HG02870 (cell line): Measurements from ENCODE around the gene LRRC28.
"Not testable (repeated sequence)": the region's sequence is repeated elsewhere in the genome, so short reads cannot be mapped to it uniquely, and the experiment has no call there.

Source experiments
- ATAC-seq: cut with Tn5 transposase; IDR thresholded peaks from one replicate; pipeline ENCODE4 v1.9.1; 2021; ENCODE audit warnings: mild to moderate bottlenecking, moderate library complexity; ENCODE audit not compliant: unreplicated experiment

The LRRC28 gene

DNA sequence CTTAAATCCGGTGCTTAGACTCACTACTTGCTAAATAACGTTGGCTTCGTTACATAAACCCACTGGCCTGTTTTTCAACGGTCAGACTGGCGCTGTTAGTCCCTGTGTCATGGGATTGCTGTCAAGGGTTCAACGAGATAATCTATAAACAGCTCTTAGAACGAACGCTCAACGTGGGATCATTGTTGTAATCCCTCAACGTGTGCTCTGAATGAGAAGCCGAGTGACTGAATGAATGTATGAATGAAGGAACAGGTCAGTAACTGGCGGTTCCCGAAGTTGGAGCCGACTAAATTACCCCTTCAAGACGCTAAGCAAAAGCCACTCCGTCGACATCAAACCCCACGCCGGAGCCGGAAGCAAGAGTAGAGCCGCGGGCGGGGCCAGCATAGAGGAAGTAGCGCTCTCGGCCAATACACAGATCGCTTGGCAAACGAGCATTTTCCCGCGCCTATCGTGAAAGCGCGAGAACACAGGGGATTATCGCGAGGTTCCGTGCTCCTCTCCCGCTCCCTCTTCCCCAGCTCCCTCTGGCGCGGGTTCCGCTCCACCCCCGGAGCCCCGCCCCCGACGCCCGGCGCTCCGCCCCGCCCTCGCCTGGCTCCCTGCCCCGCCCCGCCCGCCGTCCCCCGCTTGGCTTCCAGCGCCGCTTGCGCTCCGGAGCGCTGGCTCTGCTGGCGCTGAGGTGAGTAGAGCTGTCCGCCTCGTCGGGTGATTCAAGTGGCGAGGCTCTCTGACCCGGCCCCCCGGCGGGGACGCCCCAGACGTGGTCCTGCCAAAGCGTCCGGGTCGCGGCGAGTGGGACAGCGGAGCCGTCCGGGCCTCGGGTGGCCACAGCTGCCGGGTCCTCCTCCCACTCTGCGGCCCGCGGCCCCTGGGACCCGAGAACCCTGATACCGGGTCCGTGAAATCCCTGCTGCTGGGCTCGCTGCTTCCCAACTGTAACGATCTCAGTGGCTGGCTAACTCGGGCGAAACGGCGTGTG is at the start of gene LRRC28:
Gene LRRC28, plus strand, starts transcription at position 625 of the 985 bp plus-strand sequence. CDS start 4,477 bp downstream, outside the sequence.
- ATAC-seq, result peak; percentile 97

DNA sequence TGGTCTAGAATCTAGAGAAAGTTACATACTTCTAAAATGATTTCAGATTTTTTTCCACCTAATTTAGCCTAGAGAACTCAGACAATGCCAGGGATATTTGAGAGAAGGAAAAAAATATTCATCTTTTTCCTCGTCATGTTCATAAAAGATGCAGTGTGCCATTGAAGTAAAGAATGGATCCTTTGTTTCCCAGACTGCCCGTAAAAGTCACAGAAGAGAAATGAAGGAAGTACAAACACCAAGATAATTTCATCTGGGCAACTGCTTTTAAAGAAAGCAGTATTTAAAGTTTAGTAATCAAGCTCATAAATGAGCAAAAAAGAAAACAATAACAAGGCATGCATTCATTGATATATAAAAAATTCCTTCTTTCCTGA is 49.1 kb upstream of the LRRC28 start:
- ATAC-seq, result no peak

DNA sequence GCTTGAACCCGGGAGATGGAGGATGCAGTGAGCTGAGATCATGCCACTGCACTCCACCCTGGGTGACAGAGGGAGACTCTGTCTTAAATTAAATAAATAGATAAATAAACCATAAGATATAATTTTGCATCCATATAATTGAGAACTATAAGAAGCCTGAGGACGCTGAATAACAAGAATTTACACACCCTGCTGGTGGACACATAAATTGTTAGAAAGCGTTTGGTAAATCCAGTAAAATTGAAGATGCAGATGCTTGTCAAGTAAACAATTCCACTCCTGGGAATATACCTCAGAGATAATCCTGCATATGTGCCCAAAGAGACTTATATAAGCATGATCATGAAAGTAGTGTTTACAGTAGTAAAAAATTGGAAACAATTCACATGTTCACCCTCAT is 43.6 kb upstream of the LRRC28 start:
- ATAC-seq, result no peak

DNA sequence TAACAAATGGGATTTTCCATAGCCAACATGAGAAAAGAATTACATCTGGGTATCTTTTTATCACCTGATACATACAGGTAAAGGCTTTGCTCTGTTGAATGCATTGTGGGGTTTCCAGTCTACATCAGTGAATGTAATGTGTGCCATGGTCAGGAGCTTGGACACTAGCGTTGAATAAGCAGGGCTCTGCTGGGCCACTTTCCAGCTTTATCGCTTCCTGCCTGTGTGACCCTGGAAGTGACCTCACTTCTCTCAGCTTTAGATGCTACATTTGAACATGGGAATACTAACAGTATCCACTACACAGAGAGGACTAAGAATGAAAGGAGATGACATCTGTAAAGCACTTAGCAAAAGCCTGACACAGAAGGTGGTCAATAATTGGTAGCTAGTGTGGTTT is 42.0 kb upstream of the LRRC28 start:
- ATAC-seq, result no peak

DNA sequence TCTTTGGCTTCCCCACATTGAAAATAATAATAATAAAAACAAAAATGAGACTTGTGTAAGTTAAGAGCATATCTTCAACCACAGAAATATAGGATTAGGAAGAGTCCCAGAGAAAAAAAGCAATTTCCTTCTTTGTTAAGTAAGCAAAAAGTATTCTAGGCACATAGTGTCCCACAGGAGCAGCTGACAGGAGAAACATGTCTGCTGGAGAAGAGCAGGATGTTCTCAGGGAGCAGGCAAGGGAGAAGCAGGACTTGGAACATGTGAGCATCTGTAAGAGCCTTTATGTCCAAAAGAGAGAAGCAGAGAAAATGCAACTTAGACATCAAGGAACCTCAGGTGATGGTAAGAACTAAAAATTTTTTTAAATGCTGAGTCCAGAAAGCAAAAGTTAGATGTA is 40.9 kb upstream of the LRRC28 start:
- ATAC-seq, result no peak

DNA sequence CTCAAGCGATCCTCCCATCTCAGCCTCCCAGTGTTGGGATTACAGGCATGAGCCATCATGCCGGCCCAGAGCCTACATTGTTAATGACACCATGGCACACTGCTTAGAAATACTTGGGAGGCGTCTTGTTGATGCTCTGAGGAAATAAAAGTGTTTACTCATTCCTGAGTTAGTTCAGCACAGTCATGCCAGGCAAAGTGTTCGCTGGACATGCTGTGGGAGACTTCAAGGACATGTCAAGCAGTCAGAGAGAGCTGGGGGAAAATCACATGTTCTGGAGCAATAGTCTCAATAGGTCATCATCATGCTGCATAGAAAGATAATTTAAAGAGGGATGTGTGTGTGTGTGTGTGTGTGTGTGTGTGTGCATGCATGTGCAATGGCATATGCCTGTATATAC is 39.4 kb upstream of the LRRC28 start:
- ATAC-seq, result no peak

DNA sequence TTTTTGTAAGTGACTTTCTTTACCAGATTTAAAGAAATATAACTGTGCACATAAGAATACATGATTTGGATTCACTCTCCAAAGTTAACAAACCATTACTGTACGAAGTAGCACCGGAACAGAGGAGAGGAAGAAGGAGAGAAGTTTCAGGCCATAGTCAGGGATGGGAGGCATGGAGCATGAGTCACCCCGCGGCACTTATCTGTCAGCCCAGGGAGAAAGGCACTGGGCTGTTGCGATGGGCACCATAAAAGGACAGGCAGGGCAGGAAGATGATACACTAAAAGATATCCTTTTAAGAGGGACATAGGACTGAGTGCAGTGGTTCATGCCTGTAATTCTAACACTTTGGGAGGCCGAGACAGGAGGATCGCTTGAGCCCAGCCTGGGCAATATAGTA is 38.9 kb upstream of the LRRC28 start:
- ATAC-seq, result no peak

DNA sequence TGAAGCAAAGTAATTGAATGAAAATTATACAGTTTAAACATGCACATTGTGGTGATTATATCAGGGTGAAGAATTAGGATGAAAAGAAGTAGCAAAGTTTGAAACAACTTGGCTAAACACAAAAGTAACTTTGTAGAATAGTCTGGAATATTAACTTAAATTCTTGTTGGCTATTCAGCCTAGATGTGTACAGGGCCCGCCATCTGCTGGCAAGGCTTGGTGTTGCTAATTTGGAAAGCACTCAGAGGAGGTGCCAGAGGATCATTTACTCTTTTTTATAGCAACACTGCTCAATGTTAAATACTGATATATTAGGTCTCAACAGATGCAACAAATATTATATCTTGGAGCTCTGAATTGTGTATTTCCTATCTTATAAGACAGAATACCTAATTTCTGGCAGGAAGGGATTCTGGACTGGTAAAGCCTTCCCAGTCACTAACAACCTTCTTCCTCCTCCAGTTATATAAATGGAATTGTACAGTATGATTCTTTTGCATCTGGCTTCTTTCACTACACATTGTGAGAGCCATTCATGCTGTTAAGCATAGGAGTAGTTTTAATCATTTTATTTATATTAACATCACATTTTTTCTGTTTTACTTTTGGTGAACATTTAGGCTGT is 38.0 kb upstream of the LRRC28 start:
- peak; percentile 81 for ATAC-seq

DNA sequence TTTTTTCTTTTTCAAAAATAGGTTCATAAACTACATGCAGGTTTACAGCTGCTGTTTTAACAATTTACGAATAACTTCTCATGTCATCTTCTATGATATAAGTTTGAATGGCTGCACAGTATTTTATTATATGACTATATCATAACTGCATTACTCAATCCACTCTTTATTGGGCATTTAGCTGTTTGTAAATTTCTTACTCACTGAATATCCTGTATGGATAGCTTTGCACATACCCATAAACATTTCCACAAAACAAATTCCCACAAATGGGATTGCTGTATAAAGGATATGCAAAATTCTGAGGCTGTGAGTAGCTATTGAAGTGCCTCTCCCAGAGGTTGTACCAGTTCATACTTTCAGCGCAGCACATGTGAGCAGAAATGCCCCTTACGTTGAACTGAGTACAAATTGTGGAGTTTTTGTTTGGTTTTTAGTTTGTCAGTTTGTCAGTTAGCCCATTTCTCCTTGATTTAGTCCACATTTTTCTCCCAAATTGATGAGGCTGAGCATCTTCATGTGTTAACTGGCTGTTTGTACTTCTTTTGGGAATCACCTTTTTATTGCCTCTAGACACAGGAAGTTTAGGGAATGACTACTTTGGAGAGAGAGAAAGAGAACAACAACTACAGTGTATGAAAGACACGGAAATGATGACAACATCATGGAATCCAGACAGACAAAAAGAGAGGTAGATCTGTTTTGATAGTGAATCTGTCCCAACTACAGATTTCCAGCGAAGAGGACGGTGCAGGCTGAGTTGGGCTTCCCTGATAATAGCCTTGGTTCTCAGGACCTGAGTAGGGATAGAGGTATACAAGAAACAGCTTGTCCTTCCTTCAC is 26.7 kb upstream of the LRRC28 start:
- no peak for ATAC-seq

DNA sequence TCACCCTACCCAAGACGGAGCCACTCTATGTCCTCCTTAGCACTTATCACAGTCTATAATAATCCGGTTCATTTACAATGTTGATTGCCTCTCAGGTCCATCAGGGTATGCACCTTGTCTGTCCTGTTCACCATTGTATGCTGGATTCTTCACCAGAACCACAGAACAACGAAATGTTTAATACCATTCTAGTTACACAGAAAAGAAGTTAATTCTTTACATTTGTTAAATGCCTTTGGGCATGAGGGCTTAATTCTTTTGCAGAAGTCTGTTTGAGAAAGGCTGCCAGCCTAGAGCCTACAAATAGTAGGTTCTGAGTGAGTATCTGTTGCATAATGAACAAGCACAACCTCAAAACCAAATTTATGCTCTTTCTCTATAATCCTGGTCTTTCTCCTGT is 24.5 kb upstream of the LRRC28 start:
- no peak for ATAC-seq

DNA sequence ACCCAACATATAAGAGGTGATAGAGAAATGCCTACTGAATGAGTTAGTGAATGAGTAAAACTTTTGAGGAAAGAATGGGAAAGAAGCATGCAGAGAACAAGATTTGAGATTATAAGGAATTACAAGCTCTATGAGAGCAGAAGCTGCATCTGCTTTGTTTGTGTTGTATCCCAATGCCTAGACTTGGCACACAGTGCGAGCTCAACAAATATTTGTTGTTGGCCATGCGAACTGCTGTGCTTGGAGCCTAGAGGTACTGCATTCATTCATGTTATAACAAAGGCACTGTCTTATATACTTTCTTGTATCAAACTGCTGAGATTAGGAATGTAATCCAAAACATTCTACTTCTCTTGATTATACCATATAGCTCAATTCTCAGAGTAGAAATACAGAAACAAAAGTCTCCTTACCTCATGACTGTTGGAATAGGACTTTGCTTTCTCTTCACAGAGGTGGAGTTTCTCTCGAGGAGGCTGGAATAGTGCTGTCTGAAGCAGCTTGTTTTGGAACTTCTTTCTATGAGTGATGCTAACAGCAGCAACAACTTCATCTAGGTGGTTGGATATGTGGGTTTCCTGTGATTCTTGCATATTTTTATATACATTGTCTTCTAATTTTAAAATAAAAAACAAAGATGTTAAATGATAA is 23.0 kb upstream of the LRRC28 start:
- no peak for ATAC-seq

DNA sequence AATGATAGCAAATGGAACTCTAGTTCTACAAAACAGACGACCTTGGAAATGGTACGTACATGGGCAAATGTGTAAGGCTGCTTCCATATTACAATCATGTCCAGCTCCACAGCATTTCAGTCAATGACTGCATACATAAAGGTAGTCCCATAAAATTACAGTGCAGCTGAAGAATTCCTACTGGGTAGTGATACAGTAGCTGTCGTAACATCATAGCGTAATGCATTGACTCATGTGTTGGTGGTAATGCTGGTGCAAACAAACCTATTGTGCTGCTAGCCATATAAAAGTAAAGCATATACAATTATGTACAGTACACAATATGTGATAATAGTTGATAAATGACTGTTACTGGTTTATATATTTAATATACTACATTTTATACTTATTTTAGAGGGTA is 20.4 kb upstream of the LRRC28 start:
- no peak for ATAC-seq

DNA sequence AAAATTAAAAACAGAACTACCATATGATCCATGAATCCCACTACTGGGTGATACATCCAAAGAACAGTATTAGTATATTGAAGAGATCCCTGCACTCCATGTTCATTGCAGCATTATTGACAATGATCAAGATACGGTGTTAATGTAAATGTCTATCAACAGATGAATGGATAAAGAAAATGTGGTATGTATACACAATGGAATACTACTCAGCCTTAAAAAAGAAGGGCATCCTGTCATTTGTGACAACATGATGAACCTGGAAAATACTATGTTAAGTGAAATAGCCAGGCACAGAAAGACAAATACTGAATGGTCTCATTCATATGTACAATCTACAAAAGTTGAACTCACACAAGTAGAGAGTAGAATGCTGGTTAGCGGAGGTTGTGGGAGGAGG is 18.5 kb upstream of the LRRC28 start:
- no peak for ATAC-seq

DNA sequence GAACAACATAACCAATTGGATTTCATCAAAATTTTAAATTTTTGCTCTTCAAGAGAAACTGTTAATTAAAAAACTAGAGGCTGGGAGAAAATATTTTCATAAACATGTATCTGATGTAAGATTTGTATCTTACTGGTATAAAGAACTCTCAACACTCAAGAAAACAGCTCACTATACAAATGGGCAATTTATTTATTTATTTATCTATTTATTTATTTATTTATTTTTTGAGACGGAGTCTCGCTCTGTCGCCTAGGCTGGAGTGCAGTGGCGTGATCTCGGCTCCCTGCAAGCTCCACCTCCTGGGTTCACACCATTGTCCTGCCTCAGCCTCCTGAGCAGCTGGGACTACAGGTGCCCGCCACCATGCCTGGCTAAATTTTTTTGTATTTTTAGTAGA is 17.1 kb upstream of the LRRC28 start:
- not testable (repeated sequence) for ATAC-seq

DNA sequence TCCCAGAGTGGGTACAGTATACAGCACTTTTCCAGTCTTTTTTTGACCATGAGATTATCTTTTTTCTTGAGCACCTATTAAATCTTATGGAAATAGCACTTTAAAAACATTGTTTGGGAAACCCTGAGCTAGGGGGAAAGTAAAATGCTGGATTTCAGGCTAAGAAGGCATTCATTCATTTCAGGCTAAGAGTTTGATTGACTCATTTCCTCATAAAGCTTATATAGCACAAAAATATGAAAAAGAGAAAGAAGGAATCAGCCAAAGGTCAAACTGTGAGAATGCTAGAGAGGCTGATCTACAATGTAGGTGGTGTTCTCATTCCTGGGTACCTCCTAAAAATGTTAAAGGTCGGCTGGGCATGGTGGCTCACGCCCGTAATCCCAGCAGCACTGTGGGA is 12.4 kb upstream of the LRRC28 start:
- ATAC-seq, result no peak

DNA sequence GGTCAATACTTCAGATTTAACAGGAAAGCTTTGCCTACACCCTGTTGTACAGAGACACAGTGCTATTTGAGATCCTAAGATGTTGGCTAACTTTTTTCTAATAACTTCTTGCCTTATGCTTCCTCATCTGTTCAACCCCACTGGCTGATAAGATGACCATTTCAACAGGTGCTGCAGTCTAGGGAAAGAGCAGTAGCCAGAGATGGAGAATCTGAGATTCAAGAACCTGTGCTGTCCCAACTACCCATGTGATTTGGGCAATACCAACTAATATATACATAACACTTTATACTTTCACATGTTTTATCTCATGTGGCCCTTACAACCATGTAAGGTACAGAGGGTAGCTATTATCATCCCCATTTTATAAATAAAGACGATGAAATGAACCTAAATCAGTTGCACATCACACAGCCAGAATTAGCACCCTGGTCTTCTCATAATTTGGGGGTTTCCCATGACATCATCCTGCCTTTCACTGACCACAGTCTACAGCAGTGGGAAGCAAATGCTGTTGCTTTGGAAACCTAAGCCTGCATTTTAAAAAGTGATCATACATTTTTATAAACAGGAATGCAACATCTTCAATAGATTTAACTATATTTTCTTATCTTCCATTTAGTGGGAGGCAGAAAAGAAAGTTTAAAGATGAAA is 11.6 kb upstream of the LRRC28 start:
- ATAC-seq, result peak; percentile 94

DNA sequence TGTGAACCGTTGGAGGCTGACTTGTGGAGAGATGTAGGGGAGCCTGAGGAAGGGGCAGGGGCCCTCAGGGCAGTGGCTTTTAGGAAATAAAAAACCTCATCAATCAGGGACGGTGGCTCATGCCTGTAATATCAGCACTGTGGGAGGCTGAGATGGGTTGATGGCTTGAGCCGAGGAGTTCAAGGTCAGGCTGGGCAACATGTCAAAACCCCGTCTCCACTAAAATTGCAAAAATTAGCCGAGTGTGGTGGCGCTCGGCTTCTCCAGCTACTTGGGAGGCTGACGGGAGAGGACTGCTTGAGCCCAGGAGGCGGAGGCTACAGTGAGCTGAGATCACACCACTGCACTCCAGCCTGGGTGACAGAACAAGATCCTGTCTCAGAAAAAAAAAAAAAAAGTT is 9.5 kb upstream of the LRRC28 start:
- ATAC-seq, result no peak

DNA sequence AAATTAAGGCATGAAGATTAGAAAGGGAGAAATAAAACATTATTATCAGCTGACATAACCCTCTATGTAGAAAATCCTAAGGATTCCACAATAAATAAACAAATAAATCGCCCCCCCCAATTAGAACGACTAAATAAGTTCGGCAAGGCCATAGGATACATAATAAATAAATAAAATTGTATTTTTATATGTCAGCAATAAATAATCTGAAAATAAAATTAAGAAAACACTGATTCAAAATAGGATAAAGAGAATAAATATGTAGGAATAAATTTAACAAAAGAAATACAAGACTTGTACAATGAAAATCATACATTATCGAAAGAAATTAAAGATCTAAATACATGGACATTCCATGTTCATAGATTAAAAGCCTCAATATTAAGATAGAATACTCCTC is 7.0 kb upstream of the LRRC28 start:
- no peak for ATAC-seq

DNA sequence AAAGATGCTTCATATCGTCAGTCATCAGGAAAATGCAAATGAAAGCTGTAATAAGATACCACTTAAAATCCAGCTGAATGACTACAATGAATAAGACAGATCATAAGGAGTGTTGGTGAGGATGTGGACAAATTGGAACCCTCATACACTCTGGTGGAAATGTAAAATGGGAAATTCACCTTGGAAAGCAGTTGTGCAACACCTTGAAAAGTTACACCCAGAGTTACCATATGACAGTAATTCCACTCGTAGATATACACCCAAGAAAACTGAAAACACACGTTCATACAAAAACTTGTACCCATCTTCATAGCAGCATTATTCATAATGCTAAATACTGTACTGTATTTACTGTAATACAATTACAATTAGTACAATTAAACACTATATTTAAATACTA is 4.2 kb upstream of the LRRC28 start:
- no peak for ATAC-seq

DNA sequence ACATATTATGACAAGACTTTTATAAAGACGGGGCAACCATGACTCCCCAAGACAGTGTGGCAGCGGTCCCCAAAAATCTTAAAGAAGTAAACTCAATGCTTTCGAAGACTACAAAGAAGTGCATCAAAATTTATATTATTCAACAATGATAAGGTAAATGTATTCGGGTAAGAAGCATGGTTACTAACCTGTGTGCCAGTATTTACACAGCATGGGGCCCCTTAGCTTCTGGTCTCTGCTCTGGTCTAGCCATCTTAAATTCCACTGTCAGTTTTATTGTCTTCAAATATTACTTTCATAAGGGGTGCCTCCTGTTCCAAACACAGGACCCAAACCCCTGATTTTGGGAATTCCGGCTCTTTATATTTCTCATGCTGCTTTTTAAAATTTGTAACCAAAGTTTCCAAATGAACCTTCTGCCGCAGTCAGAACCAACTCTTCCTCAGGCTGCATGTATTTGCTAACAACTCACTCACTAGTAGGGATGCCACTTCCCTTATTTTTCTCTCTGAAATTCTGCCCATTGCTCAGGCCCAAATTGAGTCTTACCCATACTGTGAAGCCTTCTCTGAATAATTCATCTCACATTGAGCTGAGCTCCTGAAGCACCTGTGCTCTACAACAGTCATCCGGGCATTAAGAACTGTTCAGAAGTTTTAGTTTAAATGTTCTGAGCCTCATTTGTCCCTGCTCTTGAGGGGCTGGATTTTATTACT is 3.1 kb upstream of the LRRC28 start:
- no peak for ATAC-seq
